GM06990 (cell line): ENCODE data around the gene SYNGR2.
"Not testable (repeated sequence)": the region's sequence is repeated elsewhere in the genome, so short reads cannot be mapped to it uniquely, and the experiment has no call there.

Experiments
- DNase-seq: peaks from one replicate; pipeline ENCODE4 v3.0.0-alpha.2; 2011; ENCODE audit not compliant: insufficient read length; ENCODE audit errors: extremely low read depth
- H3K27me3 ChIP-seq: replicated peaks from 2 replicates; pipeline ENCODE4 v1.6.0; 2011; ENCODE audit warnings: low read length; ENCODE audit not compliant: control insufficient read depth, insufficient read depth
- H3K36me3 ChIP-seq: 2 replicates; pipeline ENCODE4 v1.5.1; 2011; ENCODE audit warnings: low read length; ENCODE audit not compliant: control insufficient read depth, insufficient read depth
- H3K4me3 ChIP-seq: replicated peaks from 2 replicates; pipeline ENCODE4 v1.5.1; 2011; ENCODE audit warnings: low read depth, mild to moderate bottlenecking, control low read depth, low read length
- CTCF ChIP-seq: IDR thresholded peaks from 2 replicates; pipeline ENCODE4 v1.5.1; 2011; ENCODE audit warnings: low read length, control low read depth, mild to moderate bottlenecking, inconsistent platforms; ENCODE audit not compliant: insufficient read depth, poor library complexity, severe bottlenecking

SYNGR2 gene

GRCh38 chr17:78166416-78166815, 2.0 kb upstream of the SYNGR2 start:
- H3K27me3 ChIP-seq: no peaks in the 10 kb centered on the region
- DNase-seq: no peak
- TF ChIP-seq CTCF: no peak
- H3K4me3 ChIP-seq: no peak overlapping the region
- H3K36me3 ChIP-seq: peaks cover 14% of the 10 kb centered on the region

GRCh38 chr17:78168903-78169793, 767 bp downstream of the SYNGR2 start:
- peaks cover 32% of the 10 kb centered on the region for H3K36me3 ChIP-seq
- TF ChIP-seq CTCF: no peak
- peak; percentile 76 for DNase-seq

GRCh38 chr17:78170692-78171590, 2.6 kb downstream of the SYNGR2 start:
- H3K36me3 ChIP-seq: peaks cover 44% of the 10 kb centered on the region
- H3K4me3 ChIP-seq: peak overlapping the region; percentile 97
- TF ChIP-seq CTCF: no peak
- no peaks in the 10 kb centered on the region for H3K27me3 ChIP-seq
- DNase-seq: no peak

More at GRCh38 chr17:78168903-78169793, 767 bp downstream of the SYNGR2 start:
- H3K4me3 ChIP-seq: peak overlapping the region; percentile 97
- no peaks in the 10 kb centered on the region for H3K27me3 ChIP-seq

GRCh38 chr17:78171591-78172248, 3.3 kb downstream of the SYNGR2 start:
- Histone ChIP-seq H3K4me3 (peak overlapping the region; percentile 97), H3K36me3 (peaks cover 44% of the 10 kb centered on the region)
- DNase-seq, H3K27me3 ChIP-seq: not testable (repeated sequence)

- DNase-seq: no peak
- no peaks in the 10 kb centered on the region for H3K27me3 ChIP-seq
- H3K36me3 ChIP-seq: peaks cover 44% of the 10 kb centered on the region
- H3K4me3 ChIP-seq: peak overlapping the region; percentile 97
- TF ChIP-seq CTCF: no peak
These were observed 4.1 kb downstream of the SYNGR2 start for GRCh38 chr17:78172249-78173051.
